ENCODE measurements around the gene RXRA.

RXRA gene

GRCh38 chr9:134422301-134423090, 96.2 kb downstream of the RXRA start:
- DNase-seq, result no peak

DNA sequence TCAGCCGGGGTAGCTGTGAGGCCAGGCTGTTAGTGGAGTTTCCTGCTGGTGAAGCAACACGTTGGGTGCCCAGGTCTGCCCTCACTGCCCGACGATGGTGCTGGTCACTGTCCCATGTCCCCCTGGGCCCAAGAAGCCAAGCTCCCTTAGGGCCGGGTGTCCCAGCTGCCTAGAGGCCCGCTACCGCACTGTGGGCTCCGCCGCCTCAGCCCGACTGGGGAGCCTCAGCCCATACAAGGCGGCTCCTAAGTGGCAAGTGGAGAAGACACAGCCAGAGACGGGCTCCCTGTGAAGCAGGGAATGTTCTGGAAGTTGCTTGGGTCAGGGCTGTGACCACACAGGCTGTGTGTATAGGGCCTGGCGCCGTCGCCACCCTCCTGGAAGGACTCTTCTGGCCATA, 96.9 kb downstream of the RXRA start:
- DNase-seq, result no peak

DNA sequence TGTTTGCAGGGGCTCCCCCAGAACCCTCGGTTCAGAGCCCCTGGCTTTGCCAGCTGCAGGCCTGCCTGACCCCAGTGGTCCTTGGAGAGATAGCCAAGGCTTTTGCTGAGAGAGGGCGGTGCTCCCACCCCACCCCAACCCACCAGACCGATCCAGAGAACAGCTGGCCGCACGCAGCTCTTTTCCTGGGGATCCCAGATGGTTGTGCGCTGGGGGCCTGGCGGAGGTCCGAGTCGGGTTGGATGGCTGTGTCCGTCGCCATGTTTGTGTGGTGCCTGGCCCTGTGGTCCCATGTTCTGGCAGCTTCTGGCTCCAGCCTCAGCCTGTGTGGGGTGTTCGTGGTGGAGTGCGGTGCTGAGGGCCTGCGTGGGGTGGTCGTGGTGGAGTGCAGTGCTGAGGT, 97.5 kb downstream of the RXRA start:
- no peak for DNase-seq

DNA sequence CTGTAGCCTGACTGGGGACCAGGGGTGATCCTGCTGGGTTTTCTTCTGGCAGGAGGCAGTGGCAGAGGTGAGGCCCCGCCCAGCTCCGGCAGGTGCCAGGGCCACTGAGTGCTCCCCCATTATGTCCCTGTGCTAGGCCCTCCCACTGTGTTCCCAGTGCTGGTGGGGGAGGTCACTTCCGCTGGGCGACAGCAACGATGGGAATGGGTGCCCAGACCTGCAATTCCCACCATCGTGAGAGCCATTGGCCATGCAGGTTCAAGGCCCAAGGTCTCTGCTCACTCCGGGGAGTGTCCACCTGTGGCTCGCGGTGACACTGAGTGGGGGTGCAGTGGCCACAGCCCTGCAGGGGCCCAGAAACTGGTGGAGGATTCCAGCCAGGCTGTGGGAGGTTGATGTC, 98.6 kb downstream of the RXRA start:
- no peak for DNase-seq

- DNase-seq, result no peak
Observed at GRCh38 chr9:134425401-134425800, 99.1 kb downstream of the RXRA start.

GRCh38 chr9:134425812-134426211, 99.6 kb downstream of the RXRA start:
- DNase-seq, result no peak

DNA sequence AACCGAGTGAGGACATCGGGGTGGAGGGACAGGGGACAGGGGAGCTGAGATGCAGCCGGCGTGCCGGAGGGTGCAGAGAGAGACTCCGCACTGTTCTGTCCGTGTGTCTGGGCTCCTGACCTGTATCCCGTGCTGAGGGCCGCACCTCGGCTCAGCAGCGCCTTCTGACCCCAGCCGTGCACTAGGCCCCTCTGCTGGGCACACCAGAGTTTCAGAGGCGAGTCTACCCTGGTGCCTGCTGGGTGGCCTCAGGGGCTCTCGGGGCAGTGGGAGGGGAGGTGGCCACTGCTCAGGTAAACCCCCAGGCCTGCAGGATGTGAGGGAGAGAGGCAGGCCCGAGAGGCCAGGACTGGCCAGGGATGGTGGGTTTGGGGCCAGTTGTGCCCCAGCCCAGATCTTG, 100.2 kb downstream of the RXRA start:
- no peak for DNase-seq

DNA sequence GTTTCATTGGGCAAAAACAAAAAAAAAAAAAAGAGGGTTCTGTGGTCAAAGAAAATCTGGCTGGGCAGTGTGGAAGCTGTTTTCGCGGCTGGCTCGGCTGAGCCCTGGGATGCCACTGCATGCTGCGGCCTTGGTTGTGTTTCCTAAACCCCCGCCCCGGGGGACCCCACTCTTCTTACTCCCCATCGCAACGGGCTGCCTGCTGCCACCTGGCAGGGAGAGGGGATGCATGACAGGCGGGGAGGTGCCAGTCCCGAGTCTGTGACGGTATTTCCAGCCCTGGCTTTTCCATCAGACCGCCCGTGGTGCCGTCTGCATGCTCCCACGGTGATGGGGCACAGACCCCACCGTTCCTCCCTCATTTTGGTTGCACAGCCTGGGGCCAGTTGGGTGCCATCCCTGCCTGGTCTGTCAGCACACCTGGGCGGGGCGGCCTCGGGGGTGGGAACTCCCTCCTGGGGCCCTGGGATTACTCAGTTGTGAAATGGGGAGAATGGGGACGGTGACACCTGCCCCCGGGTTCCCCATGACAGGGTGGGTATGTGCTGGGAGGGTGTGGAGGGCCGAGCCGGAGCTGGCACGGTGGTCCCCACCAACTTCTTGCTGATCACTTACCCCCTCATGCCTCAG, 101.0 kb downstream of the RXRA start:
- no peak for DNase-seq

DNA sequence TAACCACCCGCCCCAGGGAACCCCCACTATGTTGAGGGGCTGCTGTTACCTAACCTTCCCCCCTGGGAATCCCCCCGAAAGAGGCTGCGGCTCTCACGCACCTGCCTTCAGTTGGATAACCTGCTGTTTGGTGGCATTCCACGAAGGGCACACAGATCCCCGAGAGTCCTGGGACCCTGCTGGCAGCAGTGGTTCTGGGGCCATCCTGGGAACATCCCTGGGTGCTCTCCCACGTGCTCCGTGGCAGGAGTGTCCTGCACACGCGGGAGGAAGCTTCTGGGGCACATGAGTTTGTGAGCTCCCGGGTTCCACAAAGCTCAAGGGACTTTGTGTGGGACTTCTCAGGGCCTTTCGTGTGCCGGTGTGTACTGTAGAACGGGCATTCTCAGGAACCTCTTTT, 102.3 kb downstream of the RXRA start:
- no peak for DNase-seq

DNA sequence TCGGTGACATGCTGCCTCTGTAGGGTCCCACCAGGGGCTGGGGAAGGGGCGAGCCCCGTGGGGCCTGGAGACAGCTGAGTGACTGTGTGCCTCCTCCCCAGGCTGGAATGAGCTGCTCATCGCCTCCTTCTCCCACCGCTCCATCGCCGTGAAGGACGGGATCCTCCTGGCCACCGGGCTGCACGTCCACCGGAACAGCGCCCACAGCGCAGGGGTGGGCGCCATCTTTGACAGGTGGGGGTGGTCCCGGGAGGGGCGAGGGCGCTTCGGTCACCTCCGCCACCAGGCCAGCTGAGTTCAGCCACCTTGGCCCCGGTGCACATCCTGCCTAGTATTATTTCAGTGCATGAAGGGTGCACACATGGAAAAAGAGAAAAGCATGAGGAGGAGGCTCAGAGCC, 102.8 kb downstream of the RXRA start:
- DNase-seq, result no peak

DNA sequence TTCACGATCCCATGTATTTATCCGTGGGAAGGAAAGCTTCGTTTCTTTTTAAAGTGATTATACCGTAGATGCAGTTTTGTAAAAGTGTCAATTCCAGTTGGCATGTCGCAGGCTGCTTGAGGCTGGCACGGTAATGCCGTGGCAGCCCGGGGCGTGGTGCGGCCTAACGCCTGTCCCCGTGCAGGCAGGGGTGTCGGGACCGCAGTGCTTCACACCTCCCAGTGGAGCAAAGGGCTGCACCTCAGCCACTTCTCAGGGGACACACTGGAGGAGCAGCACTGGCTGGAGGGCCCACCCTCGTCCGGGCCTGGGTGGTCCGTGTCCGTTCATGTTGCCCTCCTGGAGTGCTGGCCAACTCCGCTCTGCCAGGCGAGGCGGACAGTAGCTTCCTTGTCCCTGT, 103.2 kb downstream of the RXRA start:
- DNase-seq, result no peak

GRCh38 chr9:134431095-134431494, 104.8 kb downstream of the RXRA start:
- DNase-seq, result no peak

- DNase-seq, result no peak
Observed at GRCh38 chr9:134431626-134432025, 105.4 kb downstream of the RXRA start.

DNA sequence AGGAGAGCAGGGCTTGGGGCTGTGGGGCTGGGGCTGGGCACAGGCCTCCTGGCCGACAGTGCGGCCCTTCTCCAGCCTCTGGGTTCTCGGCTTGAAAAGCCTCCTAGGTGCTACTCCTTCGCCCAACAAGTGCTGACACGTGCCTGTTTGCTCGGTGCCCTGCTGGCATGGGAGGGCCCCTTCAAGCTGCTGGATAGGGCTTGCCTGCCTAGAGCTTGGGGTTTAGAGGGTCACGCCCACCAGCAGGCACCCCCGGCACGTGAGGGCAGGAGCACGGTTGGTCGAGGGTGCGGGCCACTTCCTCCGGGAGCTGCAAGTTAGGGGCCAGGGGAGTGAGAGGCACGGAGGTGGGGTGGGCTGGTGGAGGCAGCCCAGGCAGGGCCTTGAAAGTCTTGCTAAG, 106.2 kb downstream of the RXRA start:
- no peak for DNase-seq

DNA sequence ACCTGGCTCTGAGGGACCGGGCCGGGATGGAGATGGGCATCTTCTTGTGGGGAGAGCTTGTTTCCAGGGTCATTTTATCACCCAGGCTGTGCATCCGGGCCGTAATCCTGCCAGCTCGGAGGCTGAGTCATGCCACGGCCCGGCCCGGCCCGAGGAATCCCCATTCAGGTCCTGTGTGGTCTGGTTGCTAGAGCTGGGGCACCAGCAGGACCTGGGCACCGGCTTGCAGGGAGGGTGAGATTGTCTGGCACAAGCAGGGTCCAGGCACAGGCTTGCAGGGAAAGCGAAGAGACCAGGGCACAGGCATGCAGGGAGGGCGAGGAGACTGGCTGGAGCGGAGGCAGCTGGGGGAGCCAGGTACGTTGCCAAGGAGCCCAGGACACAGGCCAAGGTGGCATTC, 106.8 kb downstream of the RXRA start:
- no peak for DNase-seq

DNA sequence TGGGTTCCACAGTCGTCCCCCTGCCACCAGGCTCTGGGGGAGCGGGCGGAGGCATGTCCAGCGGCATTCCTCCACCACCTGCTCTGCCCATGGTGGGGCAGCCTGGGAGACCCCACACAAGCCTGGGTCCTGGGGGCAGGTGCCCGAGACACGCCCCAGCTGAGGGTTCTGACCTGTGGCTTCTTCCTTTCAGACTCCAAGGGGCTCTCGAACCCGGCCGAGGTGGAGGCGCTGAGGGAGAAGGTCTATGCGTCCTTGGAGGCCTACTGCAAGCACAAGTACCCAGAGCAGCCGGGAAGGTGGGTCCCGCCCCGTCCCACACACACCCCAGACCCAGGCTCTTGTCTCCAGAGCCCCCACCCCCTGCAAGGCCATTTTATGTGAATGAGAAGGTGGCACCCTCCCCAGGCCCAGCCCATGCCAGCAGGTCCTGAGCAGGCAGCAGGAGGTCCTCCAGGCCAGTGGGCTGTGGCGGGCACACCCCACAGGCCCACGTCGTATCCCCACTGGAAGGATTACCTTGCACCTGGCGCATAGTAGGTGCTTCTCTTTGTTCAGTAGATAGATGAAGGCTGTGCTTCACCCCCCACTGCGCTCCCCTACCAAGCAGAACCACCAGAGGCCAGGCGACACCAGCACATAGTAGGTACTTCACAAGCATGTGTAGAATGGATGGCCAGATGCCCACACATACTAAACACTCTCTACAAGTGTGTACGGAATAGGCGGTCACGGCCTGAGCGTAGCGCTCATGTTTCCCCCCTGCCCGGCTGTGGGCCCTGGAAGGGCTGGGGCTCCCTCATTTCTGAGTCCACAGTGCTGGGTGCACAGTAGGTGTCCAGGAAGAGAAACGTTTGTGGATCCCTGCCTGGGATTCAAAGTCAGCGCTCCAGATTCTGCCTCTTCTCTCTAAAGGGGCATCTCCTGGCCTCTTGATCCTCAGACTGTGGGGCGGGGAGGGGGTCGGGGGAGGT, 107.9 kb downstream of the RXRA start:
- no peak for DNase-seq

DNA sequence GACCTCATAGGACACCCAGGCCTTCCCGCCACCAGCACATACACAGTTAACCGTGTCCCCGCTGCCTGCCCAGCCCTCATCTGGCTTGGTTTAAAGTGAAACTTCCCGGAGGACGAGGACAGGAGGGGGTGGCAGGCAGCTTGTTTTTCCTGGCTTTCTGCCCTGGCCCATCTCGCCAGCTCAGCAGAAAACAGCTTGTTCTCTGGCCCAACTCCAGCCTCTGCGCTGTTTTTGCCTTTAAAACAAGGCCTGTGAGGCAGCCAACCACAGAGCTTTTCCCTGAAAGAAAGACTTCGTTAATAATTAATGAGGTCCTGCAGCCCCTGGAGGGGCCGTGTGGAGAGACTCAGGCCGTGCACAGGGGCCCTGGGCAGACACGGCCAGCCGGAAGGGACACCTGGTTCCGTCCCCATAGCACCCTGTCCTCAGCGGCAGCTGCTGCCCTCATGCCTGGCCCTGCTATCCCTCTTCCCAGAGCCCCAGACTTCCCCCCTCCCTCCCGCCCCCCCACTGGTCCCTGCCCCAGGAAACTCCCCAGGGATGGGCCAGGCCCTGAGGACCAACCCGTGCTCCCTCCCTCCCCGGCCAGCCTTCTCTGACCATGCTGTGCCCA, 108.7 kb downstream of the RXRA start:
- no peak for DNase-seq

DNA sequence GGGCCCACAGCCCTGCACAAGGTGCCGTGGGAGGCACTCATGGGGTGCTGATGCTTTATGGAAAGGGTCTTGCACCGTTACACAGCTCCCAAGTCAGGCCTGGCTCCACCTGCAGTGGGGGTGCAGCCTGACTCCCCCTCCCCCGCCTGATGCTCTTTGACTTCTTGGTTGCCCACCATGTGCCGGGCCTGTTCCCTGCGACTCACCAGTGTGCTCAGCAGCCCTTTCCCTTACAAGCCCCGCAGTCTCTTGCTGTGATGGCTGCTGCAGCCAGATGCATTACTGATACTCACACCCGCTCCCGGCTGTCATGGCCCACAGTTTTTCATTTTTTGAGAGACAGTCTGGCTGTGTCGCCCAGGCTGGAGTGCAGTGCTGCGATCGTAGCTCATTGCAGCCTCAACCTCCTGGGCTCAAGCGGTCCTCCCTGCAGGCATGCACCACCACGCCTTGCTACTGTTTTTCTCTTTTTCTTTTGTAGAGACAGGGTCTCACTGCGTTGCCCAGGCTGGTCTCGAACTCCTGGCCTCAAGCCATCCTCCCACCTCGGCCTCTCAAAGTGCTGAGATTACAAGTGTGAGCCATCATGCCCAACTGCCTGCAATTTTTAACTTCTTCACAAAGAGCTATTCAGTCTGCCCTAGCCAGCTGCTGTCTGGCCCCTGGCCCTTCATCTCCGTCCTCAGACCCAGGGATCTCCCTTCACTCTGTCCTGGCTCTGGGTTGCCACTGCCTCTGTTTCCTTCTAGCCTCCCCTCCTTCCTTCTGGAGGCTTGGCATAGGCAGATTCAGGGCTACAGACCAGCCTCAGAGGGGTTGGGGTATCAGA, 109.5 kb downstream of the RXRA start:
- no peak for DNase-seq

- no peak for DNase-seq
Observed at GRCh38 chr9:134436379-134436762, 110.1 kb downstream of the RXRA start.

GRCh38 chr9:134436911-134437310, 110.7 kb downstream of the RXRA start:
- no peak for DNase-seq

- DNase-seq, result no peak
Observed at GRCh38 chr9:134437403-134438194, 111.3 kb downstream of the RXRA start.

Data from activated CD8-positive, alpha-beta memory T cell treated with anti-CD3 and anti-CD28 coated beads, Interleukin-2, amount 50 U/mL, for 4 hours (primary cell).